NOMO-1 treated with DMSO at 0.1 percent for 48 hours (cell line): ENCODE measurements around the gene NNAT.

Experiments used
- DNase-seq: peaks from one replicate; lab custom pipeline; 2025; ENCODE audit not compliant: unreplicated experiment; lab: John Stamatoyannopoulos, UW

The NNAT gene

DNA sequence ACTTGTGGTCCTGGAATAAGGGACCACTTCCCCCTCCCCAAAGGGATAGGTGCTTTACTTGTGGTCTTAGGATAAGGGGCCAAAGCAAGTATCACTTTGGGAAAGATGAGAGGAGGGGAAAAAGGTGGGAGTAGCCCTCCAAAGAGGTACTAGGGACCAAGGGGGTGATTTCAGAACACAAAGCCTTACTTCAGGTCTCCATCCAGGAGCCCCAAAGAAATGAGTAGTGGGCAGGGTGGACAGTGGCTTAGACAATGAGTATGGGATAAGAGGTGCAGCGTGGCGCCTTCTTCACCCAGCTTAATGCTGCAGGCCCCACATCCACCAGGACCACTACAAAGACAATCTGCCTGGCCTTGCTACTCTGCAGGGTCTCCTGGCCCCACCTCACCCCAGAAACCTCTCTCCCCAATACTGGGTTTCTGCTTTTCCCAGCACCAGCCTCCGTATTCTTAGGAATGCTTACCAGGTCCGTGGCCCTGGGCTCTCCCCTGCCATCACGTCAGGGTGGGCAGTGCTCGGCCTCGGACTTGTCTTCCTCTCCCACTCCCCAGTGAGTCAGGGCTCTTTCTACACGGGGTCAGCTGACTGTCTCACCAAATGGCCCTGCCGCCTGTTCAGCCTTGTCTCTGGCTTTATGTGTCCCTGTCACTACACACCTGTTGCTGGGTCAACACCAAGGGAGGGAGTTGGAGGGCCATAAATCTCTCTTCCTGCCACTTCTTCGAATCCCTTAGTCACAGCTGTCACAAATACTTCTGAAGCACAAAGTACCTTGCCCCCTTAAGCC, 3.1 kb downstream of the NNAT start:
- no peak for DNase-seq

DNA sequence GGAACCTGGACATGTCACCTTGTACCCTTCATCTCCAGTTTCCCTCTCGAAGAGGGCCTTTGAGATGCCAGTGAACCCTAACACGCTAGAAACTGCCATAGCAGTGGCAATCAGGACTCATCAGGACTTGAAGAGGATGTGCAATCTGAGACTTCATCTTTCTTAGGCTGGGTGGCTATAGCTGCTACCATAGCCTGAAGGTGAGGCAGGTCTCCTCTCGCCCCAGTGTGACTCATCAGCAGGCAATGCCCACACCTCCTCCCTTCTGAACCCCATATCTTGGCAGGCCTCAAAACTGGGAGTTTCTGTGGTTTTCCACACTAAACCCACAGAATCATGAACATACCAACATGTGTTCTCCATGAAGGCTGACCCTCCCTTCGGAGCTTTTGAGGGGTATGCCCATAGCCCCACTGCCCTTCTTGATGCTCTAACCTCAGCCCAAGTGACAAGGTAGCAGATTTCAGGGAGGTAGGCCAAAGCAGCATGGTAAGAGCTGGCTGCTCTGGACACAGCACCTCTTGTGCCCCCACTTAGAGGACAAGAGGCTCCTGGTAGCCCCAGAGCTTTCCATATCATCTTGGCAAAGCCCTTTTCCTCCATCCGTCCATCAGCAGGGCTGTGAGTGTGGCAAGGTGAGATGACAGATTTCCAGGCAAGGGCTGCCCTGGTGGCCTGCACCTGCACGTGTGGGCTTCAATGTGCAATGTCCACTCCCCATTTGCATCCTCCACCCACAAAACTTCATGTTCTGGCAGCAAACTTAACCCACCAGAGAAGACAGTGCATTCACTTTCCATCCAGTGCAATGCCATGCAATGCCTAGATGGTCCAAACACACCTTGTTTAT, 4.0 kb downstream of the NNAT start:
- no peak for DNase-seq

DNA sequence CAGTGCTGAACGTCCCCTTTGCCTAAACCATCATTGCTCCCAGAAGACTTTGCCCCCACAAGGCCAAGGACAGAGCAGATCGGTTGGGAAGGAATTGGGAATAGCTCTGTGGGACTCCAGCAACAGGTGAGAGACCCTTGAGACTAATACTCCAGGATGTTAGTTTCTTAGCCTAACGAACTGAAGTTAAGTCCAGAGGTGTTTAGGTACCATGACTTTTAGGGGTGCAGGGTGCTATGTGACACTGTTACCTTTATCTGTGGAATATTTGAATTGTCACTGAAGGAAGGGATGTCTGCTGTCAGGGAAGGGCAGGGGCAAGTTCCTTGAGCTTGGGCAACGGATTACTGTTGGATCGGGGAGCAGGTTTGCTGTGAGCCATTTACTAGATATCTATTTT, 4.8 kb downstream of the NNAT start:
- DNase-seq: no peak

DNA sequence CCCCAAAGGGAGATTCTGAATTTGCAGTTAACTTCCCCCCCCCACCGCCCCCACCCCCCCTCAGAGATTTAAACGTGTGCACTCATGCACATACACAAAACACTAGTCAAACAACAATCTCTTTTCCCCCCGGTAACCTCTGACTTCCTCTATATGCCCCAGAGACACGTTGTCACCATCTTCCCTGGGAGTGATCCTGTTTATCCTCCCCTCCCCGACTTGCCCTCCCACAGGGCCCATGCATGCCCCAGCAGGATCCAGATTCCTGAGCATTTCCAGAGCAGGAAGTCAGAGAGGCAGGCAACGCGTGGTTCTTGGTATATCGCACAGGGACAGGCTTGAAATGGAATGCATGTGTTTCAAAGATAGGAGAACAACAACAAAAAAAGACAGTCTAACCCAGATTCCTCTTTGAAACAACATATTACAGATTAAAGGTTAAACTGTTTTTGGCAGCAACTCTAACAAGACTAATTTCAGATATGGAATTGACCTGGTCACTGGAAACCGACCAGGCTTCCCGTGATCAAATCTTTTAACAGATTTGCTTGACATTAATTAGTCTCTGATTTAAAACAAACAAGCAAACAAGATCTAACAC, 5.3 kb downstream of the NNAT start:
- DNase-seq: peak; percentile 12

DNA sequence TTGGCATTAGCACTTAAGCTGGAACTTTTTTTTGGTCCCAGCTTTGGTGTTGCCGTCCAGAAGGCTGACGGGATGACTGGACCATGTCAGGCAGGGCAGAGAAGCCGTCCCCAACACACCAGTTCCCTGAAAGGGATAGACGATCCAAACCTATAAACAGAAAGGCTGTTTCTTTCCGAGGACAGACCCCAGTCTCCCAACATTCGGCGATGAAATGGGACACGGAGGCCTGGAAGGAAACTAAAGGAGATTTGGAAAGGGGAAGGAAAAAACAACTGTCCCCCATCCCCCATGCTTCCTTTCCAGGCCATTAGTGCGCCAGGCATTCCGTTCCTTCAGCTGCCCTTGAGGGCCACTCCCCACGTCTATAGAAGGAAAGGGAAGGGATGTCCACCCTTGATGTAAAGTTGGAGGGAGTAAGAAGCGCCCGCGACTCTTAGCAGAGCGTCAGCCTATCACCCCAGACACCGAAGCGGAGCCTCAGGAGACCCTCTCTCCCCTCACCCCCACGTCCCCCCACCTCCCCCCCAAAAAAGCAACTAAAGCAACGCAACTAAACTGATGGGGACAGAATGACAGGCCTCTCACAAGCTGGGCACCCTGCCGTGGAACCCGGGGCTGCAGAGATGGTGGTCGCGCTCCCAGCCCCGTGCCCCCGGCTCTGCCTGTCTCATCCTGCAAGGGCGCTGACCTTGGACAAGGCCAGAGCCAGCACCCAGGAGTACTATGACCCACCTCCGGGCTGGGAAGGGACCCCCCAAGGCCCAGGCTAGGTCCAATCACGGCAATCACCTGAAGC, 6.0 kb downstream of the NNAT start:
- peak; percentile 4 for DNase-seq

DNA sequence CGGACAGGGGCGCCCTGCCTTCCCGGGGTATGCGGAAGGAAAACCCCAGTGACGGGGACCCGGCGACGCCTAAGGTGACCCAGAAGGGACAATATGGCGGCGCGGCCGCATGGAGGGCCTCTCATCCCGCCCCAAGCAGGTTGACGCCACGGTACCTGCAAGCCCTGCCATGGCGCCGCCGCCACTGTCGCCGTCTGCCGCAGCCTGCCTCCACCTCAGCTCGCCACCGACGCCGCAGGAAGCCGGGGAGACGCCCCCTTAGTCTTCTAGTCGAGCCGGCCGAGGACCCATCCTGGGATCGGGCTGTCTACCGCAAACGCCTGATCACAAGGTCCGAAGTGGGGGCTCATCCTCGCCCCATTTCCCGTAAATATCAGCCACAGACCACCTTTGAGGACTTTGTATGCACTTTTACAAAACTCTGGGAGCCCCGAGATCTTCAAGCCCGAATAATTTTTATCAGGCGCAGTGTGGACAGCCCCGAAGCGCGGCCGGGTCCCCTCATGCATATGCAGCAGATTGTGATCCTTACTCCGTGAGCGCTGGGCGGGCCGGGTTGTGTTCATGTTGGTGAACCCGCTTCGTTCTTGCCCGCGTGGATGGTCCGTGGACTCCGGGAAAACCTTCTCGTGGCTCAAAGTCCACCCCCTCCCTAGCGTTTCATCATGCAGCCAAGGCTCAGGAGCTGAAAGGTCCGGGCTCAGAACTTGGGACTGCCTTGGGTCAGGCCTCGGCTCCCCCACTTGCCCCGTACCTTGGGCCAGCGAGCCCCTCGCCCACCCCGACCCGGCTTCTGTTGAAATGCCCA, 6.8 kb downstream of the NNAT start, which contains the start of gene BLCAP:
Gene BLCAP, minus strand, starts transcription at position 239 of the 808 bp plus-strand sequence. CDS start 8,702 bp downstream, outside the sequence.
- peak; percentile 87 for DNase-seq

DNA sequence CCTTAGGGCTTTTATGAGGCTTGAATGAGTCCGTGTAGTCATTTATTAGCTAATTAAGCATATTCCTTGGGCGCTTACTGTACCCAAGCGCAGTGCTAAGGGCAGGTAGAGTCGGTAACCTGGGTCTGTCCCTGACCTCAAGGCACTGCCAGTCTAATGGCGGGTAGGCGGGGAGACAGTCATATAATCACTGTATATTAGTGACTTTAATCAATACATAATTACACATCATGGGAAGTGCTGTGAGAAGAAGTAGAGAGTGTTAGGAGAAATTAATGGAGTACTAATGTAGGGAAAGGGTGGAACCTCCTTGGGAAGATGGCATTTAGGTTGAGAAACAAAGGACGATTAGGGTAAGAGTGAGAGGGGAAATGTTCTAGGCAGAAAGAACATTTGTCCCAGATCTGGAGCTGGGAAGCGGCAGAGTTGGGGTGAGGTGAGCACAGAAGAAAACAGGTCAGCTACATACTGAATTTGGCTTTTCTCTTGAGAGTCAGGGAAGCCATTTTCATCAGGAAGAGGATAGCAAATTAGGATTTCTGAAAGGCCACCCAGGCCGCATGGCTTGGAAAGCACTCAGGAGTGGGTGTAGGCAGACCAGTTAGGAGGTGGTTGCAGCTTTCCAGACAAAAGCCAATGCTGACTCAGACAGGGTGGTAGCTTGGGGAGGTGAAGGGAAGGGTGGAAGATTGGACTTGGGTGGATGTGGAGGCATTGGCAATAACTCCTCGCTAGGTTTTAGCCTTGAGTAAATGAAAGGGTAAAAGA, 7.6 kb downstream of the NNAT start:
- DNase-seq: no peak

DNA sequence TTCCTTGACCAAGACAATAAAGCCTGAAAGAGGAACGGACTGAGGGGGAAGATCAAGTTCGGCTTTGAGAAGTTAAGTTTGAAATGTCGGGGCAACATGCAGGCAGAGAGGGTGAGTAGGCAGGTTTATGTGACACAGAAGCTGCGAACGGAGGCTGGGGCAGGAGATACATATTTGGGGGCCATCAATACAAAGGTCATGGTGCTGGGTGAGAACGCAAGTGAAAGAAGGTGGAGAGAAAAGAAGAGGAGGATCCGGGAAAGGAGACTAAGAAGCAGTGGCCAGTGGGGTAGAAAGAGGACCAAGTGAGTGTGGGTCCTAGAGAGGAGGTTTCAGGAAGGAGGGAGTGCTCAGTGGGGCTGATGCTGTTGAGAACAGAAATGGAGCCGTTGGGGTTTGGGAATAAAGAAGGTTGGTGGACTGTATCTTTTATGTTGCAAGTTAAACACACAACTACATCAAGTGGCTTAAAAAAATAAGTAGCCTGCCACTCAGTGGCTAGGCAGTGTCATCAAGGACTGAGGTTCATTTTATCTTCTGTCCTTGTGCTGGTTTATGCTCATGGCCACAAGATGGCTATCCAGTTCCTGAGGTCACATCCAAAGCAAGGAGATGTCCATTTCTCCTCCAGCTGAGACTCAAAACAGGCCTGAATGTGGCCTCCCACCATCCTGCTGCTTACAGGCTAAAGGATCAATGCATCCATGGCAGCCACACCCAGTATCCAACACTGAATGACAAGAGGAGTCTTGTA, 8.3 kb downstream of the NNAT start:
- DNase-seq: peak; percentile 3

DNA sequence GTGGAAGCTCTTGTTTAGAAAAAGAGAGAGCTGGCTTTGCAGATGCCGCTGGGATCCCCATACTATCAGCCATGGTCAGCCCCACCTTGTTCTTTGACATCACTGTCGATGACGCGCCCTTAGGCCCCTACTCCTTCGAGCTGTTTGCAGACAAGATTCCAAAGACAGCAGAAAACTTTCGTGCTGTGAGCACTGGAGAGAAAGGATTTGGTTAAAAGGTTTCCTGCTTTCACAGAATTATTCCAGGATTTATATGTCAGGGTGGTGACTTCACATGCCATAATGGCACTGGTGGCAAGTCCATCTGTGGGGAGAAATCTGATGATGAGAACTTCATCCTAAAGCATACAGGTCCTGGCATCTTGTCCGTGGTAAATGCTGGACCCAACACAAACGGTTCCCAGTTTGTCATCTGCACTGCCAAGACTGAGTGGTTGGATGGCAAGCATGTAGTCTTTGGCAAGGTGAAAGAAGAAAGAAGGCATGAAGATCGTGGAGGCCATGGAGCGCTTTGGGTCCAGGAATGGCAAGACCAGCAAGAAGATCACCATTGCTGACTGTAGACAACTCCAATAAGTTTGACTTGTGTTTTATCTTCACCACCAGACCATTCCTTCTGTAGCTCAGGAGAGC, 9.0 kb downstream of the NNAT start:
- no peak for DNase-seq

DNA sequence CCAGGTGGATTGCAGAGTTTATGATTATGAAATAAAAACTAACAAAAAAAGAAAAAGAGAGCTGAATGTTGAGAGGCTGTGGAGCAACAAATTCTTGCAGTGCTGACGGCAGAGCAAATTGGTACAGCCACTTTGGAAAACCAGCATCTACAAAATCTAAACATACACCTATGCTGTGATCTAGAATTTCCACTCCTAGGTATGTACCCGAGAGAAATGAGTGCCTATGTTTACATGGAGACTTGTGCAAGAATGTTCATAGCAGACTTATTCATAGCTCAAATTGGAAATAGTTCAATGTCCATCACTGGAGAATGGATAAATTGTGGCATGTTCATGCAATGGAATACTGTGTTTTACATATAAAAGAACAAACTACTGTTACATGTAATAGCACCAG, 9.6 kb downstream of the NNAT start:
- no peak for DNase-seq

DNA sequence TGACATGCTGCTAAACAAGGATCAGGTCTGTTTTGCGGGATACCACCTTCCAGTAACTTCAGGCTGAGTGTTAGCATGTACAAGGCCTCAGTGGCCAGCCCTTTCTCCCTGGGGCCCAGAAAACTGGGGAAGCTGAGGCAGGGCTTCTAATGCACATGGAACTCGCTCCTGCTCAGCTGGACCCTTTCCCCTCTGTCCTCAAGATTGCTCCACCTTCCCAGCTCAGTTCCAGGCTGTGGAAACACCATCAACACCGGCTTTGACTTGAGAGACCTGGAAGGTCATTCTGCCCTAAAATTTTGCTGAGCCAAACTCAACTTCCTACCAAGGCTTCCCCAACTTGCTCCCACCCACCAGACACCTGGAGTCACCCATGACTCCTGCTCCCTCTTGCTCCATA, 10.8 kb downstream of the NNAT start:
- no peak for DNase-seq

DNA sequence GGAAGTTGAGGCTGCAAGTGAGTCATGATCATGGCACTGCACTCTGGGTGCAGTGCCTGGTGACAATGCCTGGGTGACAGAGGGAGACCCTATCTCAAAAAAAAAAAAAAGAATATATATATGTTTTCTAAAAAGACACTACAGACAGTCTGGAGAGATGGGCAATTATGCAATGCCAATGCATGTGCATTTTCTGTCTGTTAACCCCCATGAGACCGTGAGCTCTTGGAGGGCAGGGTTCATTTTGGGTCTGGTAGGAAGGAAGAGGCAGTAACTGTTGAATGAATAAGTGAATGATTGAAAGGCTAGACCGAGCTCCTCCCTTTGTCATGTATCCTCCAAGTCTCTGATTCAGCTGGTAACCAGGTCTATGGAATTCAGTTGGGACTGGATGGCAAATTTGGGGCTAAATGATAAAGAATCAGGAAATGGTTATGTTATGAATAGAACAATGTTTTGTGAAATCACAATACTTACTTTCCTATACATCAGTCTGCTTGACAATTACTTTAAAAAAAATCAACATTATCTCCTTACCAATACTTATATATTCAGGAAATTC, 12.2 kb downstream of the NNAT start:
- DNase-seq: no peak

DNA sequence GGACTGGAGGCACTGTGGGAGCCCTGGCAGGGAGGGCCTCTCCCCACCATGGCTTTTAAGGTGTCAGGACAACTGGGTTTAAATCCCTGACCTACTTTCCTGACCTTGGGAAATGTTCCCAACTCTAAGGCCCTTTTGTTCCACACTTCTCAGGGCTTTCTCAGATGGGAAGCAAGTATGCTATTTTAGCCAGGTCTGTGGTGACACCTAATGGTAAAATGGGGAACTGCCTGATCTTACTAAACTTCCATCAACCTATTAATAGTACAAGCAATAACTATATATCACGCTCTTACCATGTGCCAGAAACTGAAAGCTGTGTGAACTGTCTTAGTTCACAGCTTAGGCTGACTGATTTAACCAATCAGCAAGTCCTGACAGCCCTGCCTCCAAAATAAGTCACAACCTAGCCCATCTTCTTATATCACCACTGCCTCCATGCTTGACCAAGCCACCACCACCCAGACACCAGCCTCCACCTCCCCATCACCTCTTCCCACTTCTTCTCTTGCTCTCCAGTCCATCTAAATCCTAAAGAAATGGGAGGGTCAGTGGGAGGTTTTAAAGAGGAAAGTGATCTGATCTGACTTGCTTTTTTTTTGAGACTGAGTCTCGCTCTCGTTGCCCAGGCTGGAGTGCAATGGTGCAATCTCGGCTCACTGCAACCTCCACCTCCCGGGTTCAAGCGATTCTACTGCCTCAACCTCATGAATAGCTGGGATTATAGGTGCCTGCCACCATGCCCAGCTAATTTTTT, 13.5 kb downstream of the NNAT start:
- peak; percentile 81 for DNase-seq

DNA sequence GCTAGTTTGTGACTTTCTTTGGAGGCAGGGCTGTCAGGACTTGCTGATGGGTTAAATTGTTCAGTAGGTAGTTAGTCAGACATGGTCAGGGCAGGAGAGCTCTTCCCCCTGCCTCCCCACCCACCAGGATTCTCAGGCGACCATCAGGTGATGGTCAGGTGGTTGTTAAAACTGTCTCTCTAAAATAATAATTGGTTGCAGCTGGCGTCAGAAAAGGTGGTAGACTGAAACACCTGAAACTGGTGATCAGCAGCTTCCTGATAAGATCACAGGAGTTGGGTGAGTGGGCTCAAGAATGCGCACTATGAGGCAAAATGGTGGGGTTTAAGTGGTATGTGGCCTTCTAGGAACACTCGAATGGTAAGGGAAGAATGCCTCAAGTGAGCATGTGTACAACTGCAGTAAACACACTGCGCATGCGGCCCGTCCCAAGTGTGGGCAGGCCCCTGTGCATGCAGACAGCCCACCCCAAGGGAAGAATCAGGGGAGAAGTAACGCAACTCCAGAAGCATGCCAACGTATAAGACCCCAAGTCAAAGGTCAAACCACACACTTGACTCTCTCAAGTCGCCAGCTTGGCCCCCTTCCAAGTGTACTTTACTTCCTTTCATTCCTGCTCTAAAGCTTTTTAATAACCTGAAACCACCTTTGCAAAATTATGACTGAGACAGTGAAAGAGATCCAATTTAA, 14.5 kb downstream of the NNAT start:
- DNase-seq: no peak

DNA sequence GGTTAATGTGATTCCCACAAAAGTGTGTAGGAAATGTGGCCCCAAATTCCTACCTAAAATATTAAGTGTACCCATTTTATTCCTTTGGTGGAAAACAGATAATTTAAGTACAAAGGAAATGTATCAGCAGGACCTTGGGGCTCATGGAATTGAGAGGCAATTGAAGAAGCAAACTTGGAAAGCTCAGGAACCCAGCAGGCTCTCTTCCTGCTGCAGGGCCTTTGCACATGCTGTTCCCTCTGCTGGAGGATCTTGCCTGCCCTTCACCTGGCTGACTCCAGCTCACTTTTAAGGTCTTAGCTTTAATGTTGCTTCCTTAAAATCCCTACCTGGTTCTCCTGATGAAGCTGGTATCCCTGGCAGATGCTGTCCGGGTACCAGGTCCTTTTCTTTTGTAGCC, 16.5 kb downstream of the NNAT start:
- DNase-seq: no peak

DNA sequence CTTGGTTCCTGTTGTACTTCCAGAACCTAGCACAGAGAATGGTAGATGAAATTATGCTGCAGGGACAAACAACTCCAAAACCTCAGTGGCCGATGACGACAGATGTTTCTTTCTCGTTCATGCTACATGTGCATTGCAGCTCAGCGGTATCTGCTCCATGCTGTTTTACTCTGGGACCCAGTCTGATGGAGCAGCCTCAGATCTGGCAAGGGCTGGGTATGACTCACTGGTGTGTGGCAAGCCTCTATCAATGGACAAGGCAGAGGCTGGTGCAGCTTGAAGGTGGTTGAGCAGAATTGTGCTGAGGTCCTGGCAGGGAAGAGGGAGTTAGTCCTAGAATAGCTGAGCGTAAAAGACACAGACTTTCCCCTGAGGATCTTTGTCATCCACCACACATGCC, 17.0 kb downstream of the NNAT start:
- peak; percentile 25 for DNase-seq

DNA sequence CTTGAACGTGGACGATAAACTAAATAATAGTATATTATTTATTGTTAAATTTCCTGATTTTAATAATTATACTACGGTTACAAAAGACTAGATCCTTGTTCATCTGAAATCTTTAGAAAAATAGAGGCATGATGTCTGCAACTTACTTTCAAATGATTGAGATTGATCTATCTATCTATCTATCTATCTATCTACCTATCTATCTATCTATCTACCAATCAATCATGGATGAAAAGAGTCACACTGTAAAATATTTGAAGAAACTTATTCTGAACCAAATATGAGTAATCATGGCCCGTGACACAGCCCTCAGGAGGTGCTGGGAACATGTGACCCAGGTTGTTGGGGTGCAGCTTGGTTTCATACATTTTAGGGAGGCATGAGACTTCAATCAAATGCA, 18.4 kb downstream of the NNAT start:
- DNase-seq: no peak
